ENCODE data around the gene PRKCQ.

GRCh38 chr10:6455592-6455991 is 124.5 kb downstream of the PRKCQ start:
- TF ChIP-seq SP1 (IDR thresholded peaks at IDR 0.05) = no peak
- TF ChIP-seq ZNF384 (IDR thresholded peaks at IDR 0.05) = no peak
- no peak for TF ChIP-seq FOXM1 (IDR thresholded peaks at IDR 0.05; ENCODE audit: borderline replicate concordance)
- TF ChIP-seq FOXA1 (IDR thresholded peaks at IDR 0.05) = no peak
- TF ChIP-seq BHLHE40 (IDR thresholded peaks at IDR 0.05; ENCODE audit: borderline replicate concordance) = no peak
- no peak for TF ChIP-seq SUZ12 (IDR thresholded peaks at IDR 0.05)
- TF ChIP-seq LEF1 (IDR thresholded peaks at IDR 0.05; ENCODE audit: borderline replicate concordance) = no peak
- no peak for TF ChIP-seq PKNOX1 (IDR thresholded peaks at IDR 0.05)
- no peak for TF ChIP-seq CTBP1 (IDR thresholded peaks at IDR 0.05; ENCODE audit: borderline replicate concordance)

Measured in HEK293T (cell line).